Prostate gland (tissue), 2 donors: ENCODE data around the gene COX10. TPM values are rescaled to one million over a fixed set of nuclear protein-coding genes. Genes with fewer than 3 reads are reported as not detected.

ENCODE experiments used
- DNase-seq: peaks from one replicate; pipeline ENCODE4 v3.0.0-alpha.2; 2019; ENCODE audit warnings: low spot score
- H3K27ac ChIP-seq, 2 donors: fragments of 200-600 bp; sonication (generic); 2 replicates each; pipeline ENCODE4 v1.5.1; 2017 to 2019
- H3K27me3 ChIP-seq: fragments of 200-600 bp; sonication (generic); replicated peaks from 2 replicates; pipeline ENCODE4 v1.5.1; 2019; ENCODE audit not compliant: insufficient read depth
- H3K36me3 ChIP-seq, 2 donors: fragments of 200-600 bp; sonication (generic); 1 replicate in 1 of 2; 2 replicates in 1 of 2; pipeline versions ENCODE4 v1.5.1 to v1.8.1; 2017 to 2019
- H3K4me1 ChIP-seq: fragments of 200-600 bp; sonication (generic); replicated peaks from 2 replicates; pipeline ENCODE4 v1.5.1; 2019
- H3K4me3 ChIP-seq, 2 donors: fragments of 200-600 bp; sonication (generic); 2 replicates each; pipeline ENCODE4 v1.5.1; 2017 to 2019
- H3K9me3 ChIP-seq: fragments of 200-600 bp; sonication (generic); 2 replicates; pipeline ENCODE4 v1.5.1; 2017
- POLR2A ChIP-seq: fragments of 450-650 bp; IDR thresholded peaks from one replicate; pipeline ENCODE4 v1.6.1; 2016; ENCODE audit warnings: antibody characterized with exemption, mild to moderate bottlenecking
- POLR2AphosphoS5 ChIP-seq: sonication (generic); formaldehyde crosslinking; IDR thresholded peaks from one replicate; pipeline ENCODE4 v1.6.1; 2017; ENCODE audit warnings: antibody characterized with exemption
- WGBS: methylation state at CpG from one replicate; pipeline ENCODE4 v1.1.5; 2018; 5-methylcytosine and 5-hydroxymethylcytosine counted together
- intact Hi-C: fragments of 100-400 bp; cut with DNase I; formaldehyde crosslinking; loops from one replicate; pipeline ENCODE4 v1.14.2; 2022
- total RNA-seq, 2 donors: library from RNA; depleted of rRNA; stranded (reverse); fragments of >200 nt; gene quantifications; one replicate each; pipeline ENCODE4 v1.1.0, GENCODE V29; 2016
- TF ChIP-seq, protein P1 (sequence below), 4 experiments: fragments of 200-600 bp in 2 of 4; fragments of 450-650 bp in 2 of 4; sonication (generic) in 2 of 4; IDR thresholded peaks; 1 replicate in 3 of 4; 2 replicates in 1 of 4; pipeline ENCODE4 v1.5.1; 2016 to 2019; ENCODE audit warnings: antibody characterized with exemption in 4 of 4, mild to moderate bottlenecking in 2 of 4, moderate library complexity in 2 of 4

COX10 gene
- total RNA-seq, 2 donors from 2014 or later, result 16.5 to 35.1 TPM

DNA sequence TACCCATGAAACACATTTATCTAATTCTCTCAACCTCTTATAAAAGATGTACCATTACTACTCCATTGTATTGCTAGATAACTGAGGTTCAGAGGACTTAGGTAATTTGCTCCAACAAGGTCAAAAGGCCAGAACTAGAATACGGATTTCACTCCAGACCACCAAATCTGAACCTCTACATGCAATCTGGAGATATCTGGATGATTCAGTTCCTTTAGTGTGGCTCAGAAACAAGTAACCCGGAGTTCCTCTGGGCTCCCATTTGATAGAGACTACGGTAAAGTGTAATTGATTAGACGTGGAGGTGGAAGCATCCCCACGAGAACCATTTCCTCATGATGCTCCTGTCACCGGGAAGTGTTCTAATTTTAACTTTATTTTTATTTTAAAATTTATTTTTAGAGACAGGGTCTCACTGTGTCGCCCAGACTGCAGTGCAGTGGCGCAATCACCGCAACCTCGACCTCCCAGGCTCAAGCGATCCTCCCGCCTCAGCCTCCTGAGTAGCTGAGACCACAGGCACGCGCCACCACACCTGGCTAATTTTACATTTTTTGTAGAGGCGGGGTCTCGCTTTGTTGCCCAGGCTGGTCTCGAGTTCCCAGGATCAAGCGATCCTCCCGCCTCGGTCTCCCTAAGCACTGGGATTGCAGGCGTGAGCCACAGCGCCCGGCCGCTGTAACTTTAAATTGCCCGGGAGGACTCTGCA lies 608 bp upstream of the COX10 start:
- H3K4me1 ChIP-seq, result peaks cover 7% of the 10 kb centered on the region
- 29% methylated on average over 25 of the region's 25 CpGs for WGBS
- peak overlapping the region; percentile 66 to 77 for H3K4me3 ChIP-seq
- H3K9me3 ChIP-seq, result no peaks in the 10 kb centered on the region
- H3K36me3 ChIP-seq, result no peaks in the 10 kb centered on the region
- DNase-seq, result no peak
- no peaks in the 10 kb centered on the region for H3K27me3 ChIP-seq
- TF ChIP-seq POLR2AphosphoS5, result no peak
- TF ChIP-seq, protein P1, sequence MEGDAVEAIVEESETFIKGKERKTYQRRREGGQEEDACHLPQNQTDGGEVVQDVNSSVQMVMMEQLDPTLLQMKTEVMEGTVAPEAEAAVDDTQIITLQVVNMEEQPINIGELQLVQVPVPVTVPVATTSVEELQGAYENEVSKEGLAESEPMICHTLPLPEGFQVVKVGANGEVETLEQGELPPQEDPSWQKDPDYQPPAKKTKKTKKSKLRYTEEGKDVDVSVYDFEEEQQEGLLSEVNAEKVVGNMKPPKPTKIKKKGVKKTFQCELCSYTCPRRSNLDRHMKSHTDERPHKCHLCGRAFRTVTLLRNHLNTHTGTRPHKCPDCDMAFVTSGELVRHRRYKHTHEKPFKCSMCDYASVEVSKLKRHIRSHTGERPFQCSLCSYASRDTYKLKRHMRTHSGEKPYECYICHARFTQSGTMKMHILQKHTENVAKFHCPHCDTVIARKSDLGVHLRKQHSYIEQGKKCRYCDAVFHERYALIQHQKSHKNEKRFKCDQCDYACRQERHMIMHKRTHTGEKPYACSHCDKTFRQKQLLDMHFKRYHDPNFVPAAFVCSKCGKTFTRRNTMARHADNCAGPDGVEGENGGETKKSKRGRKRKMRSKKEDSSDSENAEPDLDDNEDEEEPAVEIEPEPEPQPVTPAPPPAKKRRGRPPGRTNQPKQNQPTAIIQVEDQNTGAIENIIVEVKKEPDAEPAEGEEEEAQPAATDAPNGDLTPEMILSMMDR (IDR thresholded peaks at IDR 0.05), result no peak
- TF ChIP-seq POLR2A, result no peak
- peak overlapping the region; percentile 63 to 70 for H3K27ac ChIP-seq
- intact Hi-C loops, result loop anchor here (5.0 kb wide), 1 partner anchor 234 kb away; the partner anchor contains the start of gene HS3ST3B1

GRCh38 chr17:14070344-14070984 lies 1.2 kb downstream of the COX10 start:
- Histone ChIP-seq H3K4me1 (peaks cover 7% of the 10 kb centered on the region), H3K36me3 (no peaks in the 10 kb centered on the region), H3K27me3 (no peaks in the 10 kb centered on the region), H3K9me3 (no peaks in the 10 kb centered on the region), H3K4me3 (peak overlapping the region in 1 of 2 donors; percentile 66), H3K27ac (no peak overlapping the region)
- intact Hi-C loops, result no loop called here
- no peak for DNase-seq
- 55% methylated on average over 6 of the region's 6 CpGs for WGBS
- TF ChIP-seq POLR2A (no peak), POLR2AphosphoS5 (no peak)
- TF ChIP-seq, protein P1 (IDR thresholded peaks at IDR 0.05), result no peak

DNA sequence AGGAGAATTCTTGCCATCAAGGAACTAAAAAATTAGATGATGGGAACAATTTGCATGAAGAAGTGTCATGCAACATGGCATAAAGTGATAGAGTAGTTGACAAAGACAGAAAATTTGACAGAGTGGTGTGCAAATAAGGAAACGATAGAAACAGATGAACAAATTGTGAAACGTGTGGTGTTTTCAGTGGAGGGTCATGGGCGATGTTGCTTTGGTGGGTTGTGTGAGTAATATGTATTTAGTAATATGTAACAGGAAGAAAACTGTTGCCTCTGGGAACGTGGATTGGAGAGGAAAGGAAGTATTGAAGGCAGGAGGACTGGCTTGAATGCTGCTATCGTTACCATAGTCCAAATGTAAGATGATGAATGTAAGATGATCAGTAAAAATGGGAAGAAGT lies 3.6 kb downstream of the COX10 start:
- TF ChIP-seq POLR2AphosphoS5 (no peak), POLR2A (no peak)
- TF ChIP-seq, protein P1 (IDR thresholded peaks at IDR 0.05), result no peak
- Histone ChIP-seq H3K27me3 (no peaks in the 10 kb centered on the region), H3K9me3 (no peaks in the 10 kb centered on the region), H3K27ac (no peak overlapping the region), H3K36me3 (no peaks in the 10 kb centered on the region), H3K4me3 (no peak overlapping the region), H3K4me1 (peaks cover 7% of the 10 kb centered on the region)
- 91% methylated on average over 5 of the region's 5 CpGs for WGBS
- intact Hi-C loops, result no loop called here
- DNase-seq, result no peak

- intact Hi-C loops, result no loop called here
- H3K27ac ChIP-seq, result no peak overlapping the region
- no peak overlapping the region for H3K4me3 ChIP-seq
- 82% methylated on average over 3 of the region's 3 CpGs for WGBS
- H3K4me1 ChIP-seq, result no peaks in the 10 kb centered on the region
- H3K9me3 ChIP-seq, result no peaks in the 10 kb centered on the region
- H3K36me3 ChIP-seq, result no peaks in the 10 kb centered on the region
- no peak for DNase-seq
- TF ChIP-seq POLR2AphosphoS5 (no peak), POLR2A (no peak)
- TF ChIP-seq, protein P1 (IDR thresholded peaks at IDR 0.05), result no peak
- H3K27me3 ChIP-seq, result no peaks in the 10 kb centered on the region
Measured at GRCh38 chr17:14078027-14078426, 8.7 kb downstream of the COX10 start.

DNA sequence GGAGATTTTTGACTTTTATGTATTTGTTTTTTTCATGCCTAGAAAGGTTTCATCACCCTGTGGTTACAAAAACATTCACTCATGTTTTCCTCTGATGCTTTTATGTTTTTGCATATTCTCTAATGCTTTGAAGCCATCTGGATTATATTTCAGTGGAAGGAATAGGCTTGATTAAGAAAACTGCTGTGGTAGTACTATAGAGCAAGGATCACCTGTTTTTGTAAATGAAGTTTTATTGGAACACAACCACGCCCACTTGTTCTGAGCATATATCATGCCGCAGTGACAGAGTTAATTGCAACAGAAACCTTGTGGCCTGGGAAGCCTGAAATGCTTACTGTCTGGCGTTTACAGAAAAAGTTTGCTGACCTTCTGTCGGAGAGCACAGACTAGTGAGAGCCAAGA lies 11.5 kb downstream of the COX10 start:
- TF ChIP-seq, protein P1 (IDR thresholded peaks at IDR 0.05), result no peak
- no peak for TF ChIP-seq POLR2A
- no peak for TF ChIP-seq POLR2AphosphoS5
- no peak for DNase-seq
- intact Hi-C loops, result no loop called here
- H3K9me3 ChIP-seq, result no peaks in the 10 kb centered on the region
- no peak overlapping the region for H3K4me3 ChIP-seq
- H3K36me3 ChIP-seq, result no peaks in the 10 kb centered on the region
- H3K27ac ChIP-seq, result no peak overlapping the region
- WGBS, result 73% methylated on average over 4 of the region's 4 CpGs
- H3K4me1 ChIP-seq, result no peaks in the 10 kb centered on the region
- H3K27me3 ChIP-seq, result no peaks in the 10 kb centered on the region
